Esophagus muscularis mucosa (tissue), 2 donors: ENCODE measurements around the gene SEC14L1.

Source experiments
- EP300 ChIP-seq: sonication (generic); formaldehyde crosslinking; IDR thresholded peaks from one replicate; pipeline ENCODE4 v1.6.1; 2017; ENCODE audit warnings: antibody characterized with exemption
- POLR2A ChIP-seq: fragments of 450-650 bp; IDR thresholded peaks from one replicate; pipeline ENCODE4 v1.6.1; 2017; ENCODE audit warnings: antibody characterized with exemption, moderate library complexity, mild to moderate bottlenecking, low read depth

DNA sequence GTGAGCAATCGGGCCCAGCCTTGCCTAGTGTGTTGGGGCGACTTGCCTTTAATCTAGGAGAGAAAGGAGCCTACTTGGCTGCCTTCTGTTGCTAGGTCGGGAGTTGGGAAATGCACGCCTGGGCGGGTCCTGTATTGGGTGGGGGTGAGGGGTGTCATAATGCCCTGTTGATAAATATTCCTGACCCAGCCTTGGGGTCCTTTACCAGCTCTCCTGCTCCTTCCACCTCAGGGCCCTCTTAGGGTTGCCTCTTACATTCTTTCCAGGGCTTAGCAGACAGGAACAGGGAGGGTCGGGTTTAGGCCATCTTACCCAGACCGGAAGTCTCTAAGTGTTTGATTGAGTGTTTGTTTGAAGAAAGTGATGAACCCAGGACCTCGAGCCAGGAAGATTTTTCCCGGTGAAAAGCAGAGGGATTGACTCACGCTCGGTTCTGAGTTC is 112.9 kb downstream of the SEC14L1 start:
- TF ChIP-seq EP300: no peak
- no peak for TF ChIP-seq POLR2A
